Measurements from ENCODE around the gene DHRS3.

Gene DHRS3

DNA sequence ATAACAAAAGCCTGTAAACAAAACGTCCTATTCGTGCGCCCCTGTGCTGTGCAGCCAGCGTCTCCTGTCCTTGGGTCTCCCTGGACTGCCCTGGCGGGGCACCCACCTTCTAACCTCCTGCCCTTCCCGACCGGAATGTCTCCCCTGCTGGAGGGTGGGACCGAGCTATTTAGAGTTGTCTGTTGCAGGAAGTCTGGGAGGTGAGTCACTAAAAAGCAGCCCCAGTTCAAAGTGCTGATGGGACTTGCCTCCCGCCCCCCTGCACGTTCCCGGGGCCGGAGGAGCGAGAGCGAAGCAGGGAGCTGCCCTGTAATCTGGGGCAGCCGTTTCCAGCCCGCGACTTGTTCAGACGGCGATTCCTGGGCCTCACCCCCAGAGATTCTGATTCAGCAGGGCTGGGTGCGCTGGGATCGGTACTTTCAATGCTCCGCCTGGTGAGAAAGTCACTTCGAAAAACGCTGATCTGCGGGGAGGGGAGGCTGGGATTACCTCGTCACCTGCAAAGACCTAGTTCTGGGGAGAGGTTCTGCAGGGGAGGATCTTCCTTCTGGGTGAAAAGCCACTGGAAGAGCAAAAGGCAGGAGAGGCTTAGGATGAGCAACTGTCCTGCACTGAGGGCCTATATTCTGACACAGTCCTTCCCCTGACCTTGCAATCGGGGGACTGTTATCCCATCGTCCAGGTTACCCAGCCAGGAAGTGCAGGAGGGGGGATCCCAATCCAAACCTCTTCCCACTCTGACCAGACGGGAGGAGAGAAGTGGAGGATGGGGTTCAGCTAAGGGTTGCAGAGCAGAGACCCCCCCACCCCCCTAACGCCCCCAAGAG is 1.2 kb upstream of the DHRS3 start:
- TF ChIP-seq, protein P1, sequence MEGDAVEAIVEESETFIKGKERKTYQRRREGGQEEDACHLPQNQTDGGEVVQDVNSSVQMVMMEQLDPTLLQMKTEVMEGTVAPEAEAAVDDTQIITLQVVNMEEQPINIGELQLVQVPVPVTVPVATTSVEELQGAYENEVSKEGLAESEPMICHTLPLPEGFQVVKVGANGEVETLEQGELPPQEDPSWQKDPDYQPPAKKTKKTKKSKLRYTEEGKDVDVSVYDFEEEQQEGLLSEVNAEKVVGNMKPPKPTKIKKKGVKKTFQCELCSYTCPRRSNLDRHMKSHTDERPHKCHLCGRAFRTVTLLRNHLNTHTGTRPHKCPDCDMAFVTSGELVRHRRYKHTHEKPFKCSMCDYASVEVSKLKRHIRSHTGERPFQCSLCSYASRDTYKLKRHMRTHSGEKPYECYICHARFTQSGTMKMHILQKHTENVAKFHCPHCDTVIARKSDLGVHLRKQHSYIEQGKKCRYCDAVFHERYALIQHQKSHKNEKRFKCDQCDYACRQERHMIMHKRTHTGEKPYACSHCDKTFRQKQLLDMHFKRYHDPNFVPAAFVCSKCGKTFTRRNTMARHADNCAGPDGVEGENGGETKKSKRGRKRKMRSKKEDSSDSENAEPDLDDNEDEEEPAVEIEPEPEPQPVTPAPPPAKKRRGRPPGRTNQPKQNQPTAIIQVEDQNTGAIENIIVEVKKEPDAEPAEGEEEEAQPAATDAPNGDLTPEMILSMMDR (IDR thresholded peaks at IDR 0.05; ENCODE audit: control extremely low read depth, extremely low read depth, low read depth, missing control alignments): no peak
- ChIA-PET POLR2A (no interaction called here), CTCF (interaction anchor here (0.7 to 7.5 kb wide), 20 partner anchors 11 to 494 kb away, joined by 3 to 98 read pairs (median 4); no protein-coding TSS in a partner anchor)
- peak; percentile 55 for DNase-seq (ENCODE audit: extremely low spot score)

- no peak for DNase-seq (ENCODE audit: extremely low spot score)
- CTCF ChIA-PET: interaction anchor here (0.7 to 7.5 kb wide), 14 partner anchors 12 to 494 kb away, joined by 3 to 98 read pairs (median 4); no protein-coding TSS in a partner anchor
- POLR2A ChIA-PET: no interaction called here
Measured at GRCh38 chr1:12618661-12618964, 603 bp upstream of the DHRS3 start.

GRCh38 chr1:12617511-12617900 is 504 bp downstream of the DHRS3 start:
- peak; percentile 58 for DNase-seq (ENCODE audit: extremely low spot score)
- ChIA-PET CTCF (interaction anchor here (0.9 to 7.5 kb wide), 5 partner anchors 15 to 493 kb away, joined by 3 to 98 read pairs (median 16); no protein-coding TSS in a partner anchor), POLR2A (no interaction called here)
- TF ChIP-seq, protein P1 (IDR thresholded peaks at IDR 0.05; ENCODE audit: control extremely low read depth, extremely low read depth, low read depth, missing control alignments): no peak

More at GRCh38 chr1:12618661-12618964, 603 bp upstream of the DHRS3 start:
- TF ChIP-seq, protein P1 (IDR thresholded peaks at IDR 0.05; ENCODE audit: control extremely low read depth, extremely low read depth, low read depth, missing control alignments): no peak

DNA sequence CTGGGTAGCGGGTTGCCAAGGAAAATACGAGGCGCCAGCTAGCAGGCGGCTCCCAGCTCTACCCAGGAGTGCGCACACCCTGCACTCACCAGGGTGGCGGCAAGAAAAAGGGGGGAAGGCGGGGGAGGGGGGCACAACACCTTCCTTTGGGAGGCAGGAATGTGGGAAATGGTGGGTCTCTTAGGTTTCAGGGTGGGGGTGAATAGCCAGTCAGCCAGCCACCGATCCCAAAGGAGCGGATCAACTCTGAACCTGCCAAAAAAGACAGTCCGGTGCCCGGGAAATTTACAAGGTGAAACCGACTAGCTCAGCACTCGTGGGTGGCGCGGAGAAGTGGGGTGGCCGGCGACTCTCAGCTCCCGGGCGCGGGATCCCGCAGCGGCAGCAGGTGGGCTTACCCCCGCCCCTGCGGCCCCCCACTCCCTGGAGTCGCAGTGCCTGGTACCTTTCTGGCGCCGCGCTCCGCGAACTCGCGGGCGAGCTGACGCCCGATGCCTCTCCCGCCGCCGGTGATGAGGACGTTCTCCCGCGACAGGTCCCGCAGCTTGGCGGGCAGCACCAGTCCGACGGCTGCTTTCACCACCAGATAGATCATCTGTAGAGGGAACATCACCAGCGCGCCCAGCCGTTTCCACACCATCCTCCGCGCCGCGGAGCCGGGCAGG is 1.2 kb downstream of the DHRS3 start:
- CTCF ChIA-PET: interaction anchor here (0.9 to 7.5 kb wide), 5 partner anchors 14 to 492 kb away, joined by 3 to 98 read pairs (median 16); no protein-coding TSS in a partner anchor
- TF ChIP-seq, protein P1 (IDR thresholded peaks at IDR 0.05; ENCODE audit: control extremely low read depth, extremely low read depth, low read depth, missing control alignments): no peak
- POLR2A ChIA-PET: no interaction called here
- DNase-seq (ENCODE audit: extremely low spot score): no peak

GRCh38 chr1:12615865-12616708 is 1.9 kb downstream of the DHRS3 start:
- ChIA-PET CTCF (interaction anchor here (0.9 to 7.5 kb wide), 5 partner anchors 13 to 341 kb away, joined by 3 to 98 read pairs (median 6); no protein-coding TSS in a partner anchor), POLR2A (no interaction called here)
- TF ChIP-seq, protein P1 (IDR thresholded peaks at IDR 0.05; ENCODE audit: control extremely low read depth, extremely low read depth, low read depth, missing control alignments): no peak
- no peak for DNase-seq (ENCODE audit: extremely low spot score)

Data from GM10248 (cell line).